ENCODE measurements around the gene GCNT2.

GRCh38 chr6:10505529-10505928 is 15.6 kb upstream of the GCNT2 start:
- TF ChIP-seq POLR2AphosphoS5 (IDR thresholded peaks at IDR 0.05; ENCODE audit: borderline replicate concordance, low read depth, low read length) (no peak), EZH2 (IDR thresholded peaks at IDR 0.05) (no peak), FOXP2 (optimal IDR thresholded peaks at IDR 0.05; ENCODE audit: control extremely low read depth, extremely low read length, insufficient read depth) (no peak)
